A549 (cell line): ENCODE measurements around the gene ATG4D. TPM values are rescaled to one million over a fixed set of nuclear protein-coding genes. Genes with fewer than 3 reads are reported as not detected.

Experiments used
- ATAC-seq, 2 experiments: fragments of 200-7000 bp in 1 of 2; fragments of >200 bp in 1 of 2; cut with Nextera tagmentation in 1 of 2; cut with Tn5 transposase in 1 of 2; 3 replicates each; pipeline versions ENCODE4 v1.8.0 to v1.9.1; 2018 to 2020; ENCODE audit warnings: mild to moderate bottlenecking in 1 of 2, moderate library complexity in 1 of 2
- CTCF ChIA-PET: fragments of 300-600 bp; sonication (Branson Sonifier 250); formaldehyde crosslinking; extraction: SDS; loops from one replicate; lab custom pipeline; 2021; ENCODE audit warnings: antibody characterized with exemption, inconsistent platforms; lab: Yijun Ruan, JAX
- POLR2A ChIA-PET: fragments of 350-600 bp; formaldehyde crosslinking; extraction: SDS; loops from one replicate; lab custom pipeline; 2021; ENCODE audit warnings: antibody characterized with exemption, inconsistent platforms; lab: Yijun Ruan, JAX
- DNase-seq, 2 experiments: peaks; one replicate each; pipeline versions ENCODE4 v3.0.0 to v3.0.0-alpha.2; 2011 to 2016; ENCODE audit warnings: low read depth in 1 of 2, low spot score in 1 of 2
- FAIRE-seq: peaks from 2 replicates; lab custom pipeline; 2011; peaks lifted over from hg19 to GRCh38; lab: Jason Lieb, UNC
- H3K27ac ChIP-seq, 2 experiments: fragments of >200 bp; sonication (Bioruptor Twin); formaldehyde crosslinking; 3 replicates each; pipeline ENCODE4 v1.5.1; 2016 to 2017
- H3K4me1 ChIP-seq: fragments of >200 bp; sonication (Bioruptor Twin); formaldehyde crosslinking; 3 replicates; pipeline ENCODE4 v1.6.1; 2016
- H3K4me2 ChIP-seq: fragments of >200 bp; sonication (Bioruptor Twin); formaldehyde crosslinking; 3 replicates; pipeline ENCODE4 v1.6.1; 2016
- H3K4me3 ChIP-seq: fragments of >200 bp; sonication (Bioruptor Twin); formaldehyde crosslinking; 3 replicates; pipeline ENCODE4 v1.5.1; 2016
- H3K9me3 ChIP-seq: fragments of >200 bp; sonication (Bioruptor Twin); formaldehyde crosslinking; 3 replicates; pipeline ENCODE4 v1.6.1; 2016
- ATOH8 ChIP-seq: fragments of 250-450 bp; sonication (Bioruptor Pico); IDR thresholded peaks from 2 replicates; pipeline ENCODE4 v1.5.0; 2020; ENCODE audit warnings: low read depth, mild to moderate bottlenecking, moderate library complexity
- BCL3 ChIP-seq: fragments of >200 bp; sonication (Bioruptor Twin); formaldehyde crosslinking; IDR thresholded peaks from 3 replicates; pipeline ENCODE4 v1.6.1; 2016
- CBX2 ChIP-seq: fragments of 200-600 bp; sonication (generic); IDR thresholded peaks from 2 replicates; pipeline ENCODE4 v1.6.1; 2016; ENCODE audit warnings: low read depth, mild to moderate bottlenecking, borderline replicate concordance
- FOSL2 ChIP-seq, 2 experiments: fragments of 450-650 bp in 1 of 2; fragments of >200 bp in 1 of 2; sonication (Bioruptor Twin) in 1 of 2; formaldehyde crosslinking; IDR thresholded peaks; 2 replicates each; pipeline versions ENCODE4 v1.5.0 to v1.6.1; 2016 to 2020; ENCODE audit warnings: mild to moderate bottlenecking in 1 of 2, moderate library complexity in 1 of 2
- FOXS1 ChIP-seq: fragments of 250-450 bp; sonication (Bioruptor Pico); IDR thresholded peaks from 2 replicates; pipeline ENCODE4 v1.5.0; 2020; ENCODE audit warnings: mild to moderate bottlenecking, moderate library complexity
- GATA3 ChIP-seq: IDR thresholded peaks from 2 replicates; pipeline ENCODE4 v1.6.1; 2012; ENCODE audit warnings: borderline replicate concordance
- HOXA7 ChIP-seq: fragments of 250-450 bp; sonication (Bioruptor Pico); IDR thresholded peaks from 2 replicates; pipeline ENCODE4 v1.5.0; 2020; ENCODE audit warnings: mild to moderate bottlenecking, moderate library complexity
- JUN ChIP-seq, 2 experiments: fragments of >200 bp; sonication (Bioruptor Twin); formaldehyde crosslinking; IDR thresholded peaks; 2 replicates in 1 of 2; 3 replicates in 1 of 2; pipeline ENCODE4 v1.6.1; 2016 to 2017
- KDM5A ChIP-seq: fragments of 200-600 bp; sonication (generic); IDR thresholded peaks from 2 replicates; pipeline ENCODE4 v1.6.1; 2016; ENCODE audit warnings: antibody characterized with exemption, mild to moderate bottlenecking
- MAZ ChIP-seq: fragments of 150-350 bp; IDR thresholded peaks from 2 replicates; pipeline ENCODE4 v1.6.1; 2014; ENCODE audit warnings: antibody characterized with exemption, low read depth, low read length, borderline replicate concordance
- NFE2L2 ChIP-seq: fragments of 150-350 bp; conservative IDR thresholded peaks from 2 replicates; pipeline ENCODE4 v1.6.1; 2014; ENCODE audit warnings: low read length
- PHF8 ChIP-seq: fragments of 200-600 bp; sonication (generic); IDR thresholded peaks from 2 replicates; pipeline ENCODE4 v1.6.1; 2016; ENCODE audit warnings: low read depth, mild to moderate bottlenecking, antibody characterized with exemption, moderate library complexity, borderline replicate concordance
- POLR2A ChIP-seq: IDR thresholded peaks from 2 replicates; pipeline ENCODE4 v1.6.1; 2012; ENCODE audit warnings: mild to moderate bottlenecking, low read length
- RARB ChIP-seq: fragments of 250-450 bp; sonication (Bioruptor Pico); IDR thresholded peaks from 2 replicates; pipeline ENCODE4 v1.8.0; 2021; ENCODE audit warnings: mild to moderate bottlenecking, moderate library complexity
- RCOR1 ChIP-seq: fragments of 150-350 bp; IDR thresholded peaks from 2 replicates; pipeline ENCODE4 v1.6.1; 2014; ENCODE audit warnings: antibody characterized with exemption, low read length, low read depth
- RFX5 ChIP-seq: fragments of 450-650 bp; IDR thresholded peaks from 2 replicates; pipeline ENCODE4 v1.7.1; 2014; ENCODE audit warnings: antibody characterized with exemption, mild to moderate bottlenecking, moderate library complexity
- SMC3 ChIP-seq: fragments of >200 bp; sonication (Bioruptor Twin); formaldehyde crosslinking; IDR thresholded peaks from 3 replicates; pipeline ENCODE4 v1.6.1; 2018; ENCODE audit warnings: inconsistent platforms
- USF2 ChIP-seq: fragments of 450-650 bp; IDR thresholded peaks from 2 replicates; pipeline ENCODE4 v1.6.1; 2014; ENCODE audit warnings: antibody characterized with exemption
- ZSCAN20 ChIP-seq: fragments of 250-450 bp; sonication (Bioruptor Pico); IDR thresholded peaks from 2 replicates; pipeline ENCODE4 v1.8.0; 2022; ENCODE audit warnings: mild to moderate bottlenecking, moderate library complexity
- WGBS: methylation state at CpG from one replicate; pipeline ENCODE4 v1.1.6; 2017; ENCODE audit errors: missing lambda C conversion rate; 5-methylcytosine and 5-hydroxymethylcytosine counted together
- polyA minus RNA-seq: library from RNA; depleted of rRNA, polyadenylated mRNA; stranded (reverse); fragments of >200 nt; gene quantifications from 2 replicates; pipeline ENCODE4 v1.2.3, GENCODE V29; 2011; rRNA and poly(A)+ RNA removed
- polyA plus RNA-seq, 4 experiments: library from polyadenylated mRNA; depleted of rRNA in 3 of 4; stranded (reverse); fragments of >200 nt; fragmentation: RNase III in 1 of 4; extraction: RNeasy Plus Mini Kit Qiagen cat#74134 plus additional on column Dnase treatment in 1 of 4; gene quantifications; 2 replicates in 3 of 4; 3 replicates in 1 of 4; pipeline ENCODE4 v1.2.3, GENCODE V29; 2011 to 2017

The ATG4D gene
- polyA plus RNA-seq (2011; rRNA removed) (6.9 and 7.3 TPM in 2 replicates), polyA plus RNA-seq (2017; fragmentation: RNase III; extraction: RNeasy Plus Mini Kit Qiagen cat#74134 plus additional on column Dnase treatment) (10.4 to 12.4 TPM (median 10.7 TPM) in 3 replicates), polyA minus RNA-seq (10.8 and 14.9 TPM in 2 replicates)
- 17.8 and 24.2 TPM in 2 replicates for polyA plus RNA-seq (2012; cell fraction: cytosol; rRNA removed)
- polyA plus RNA-seq (2012; cell fraction: nucleus; rRNA removed), result 69.2 and 76.8 TPM in 2 replicates

- TF ChIP-seq KDM5A, result 0 out of 2 replicates have a peak, but pooled peaks have one; percentile 33
- peak; percentile 61; the same call in 1 of the 3 replicates for TF ChIP-seq BCL3
- TF ChIP-seq JUN (IDR thresholded peaks at IDR 0.05), result peak in 1 of 2 experiments; percentile 62; a peak in 1 of 5 replicates
- TF ChIP-seq RFX5, result no peak
- peak; percentile 79 for TF ChIP-seq POLR2A
- no peak for TF ChIP-seq FOXS1 (CRISPR knock-in tag)
- peak; percentile 76; the same call in 1 of the 2 replicates for TF ChIP-seq PHF8
- TF ChIP-seq, all 56 proteins: peak for 5
- FAIRE-seq, result no peak
Measured at GRCh38 chr19:10543420-10544241, at the start of gene ATG4D. TSS of gene ATG4D (plus strand) at chr19:10543904. CDS start at chr19:10544091, 187 bp downstream.

GRCh38 chr19:10497371-10497770, 46.3 kb upstream of the ATG4D start:
- Histone ChIP-seq H3K4me2 (no peak overlapping the region), H3K4me1 (peaks cover 16% of the 10 kb centered on the region), H3K4me3 (no peak overlapping the region), H3K27ac (no peak overlapping the region), H3K9me3 (no peaks in the 10 kb centered on the region)
- FAIRE-seq, result no peak
- DNase-seq, result no peak
- WGBS, result 95% methylated on average over 4 of the region's 4 CpGs
- ChIA-PET CTCF (interaction anchor here (0.6 to 2.0 kb wide), 4 partner anchors 8 to 198 kb away, joined by 3 to 7 read pairs (median 4); no protein-coding TSS in a partner anchor), POLR2A (no interaction called here)
- TF ChIP-seq USF2 (no peak), FOSL2 (IDR thresholded peaks at IDR 0.05) (no peak), FOSL2 (CRISPR knock-in tag; IDR thresholded peaks at IDR 0.05) (no peak), NFE2L2 (no peak), FOXS1 (CRISPR knock-in tag) (no peak), RCOR1 (no peak), BCL3 (no peak), GATA3 (no peak), CBX2 (no peak), ATOH8 (CRISPR knock-in tag) (no peak), HOXA7 (CRISPR knock-in tag) (no peak), ZSCAN20 (no peak), MAZ (no peak), SMC3 (no peak), RARB (CRISPR knock-in tag) (no peak)
- ATAC-seq, result no peak

More at GRCh38 chr19:10543420-10544241, at the start of gene ATG4D:
- POLR2A ChIA-PET, result interaction anchor here (0.5 to 0.7 kb wide), 2 partner anchors 9 to 101 kb away, joined by 3 to 5 read pairs; no protein-coding TSS in a partner anchor
- DNase-seq (peak; percentile 60 to 88), ATAC-seq (peak; percentile 89 to 90)
- Histone ChIP-seq H3K4me2 (peak within 1 kb of the TSS; percentile 66), H3K4me1 (peaks cover 6% of the 10 kb centered on the region; the same call in 2 of the 3 replicates), H3K27ac (peak within 1 kb of the TSS; percentile 91 to 99), H3K9me3 (no peaks in the 10 kb centered on the region), H3K4me3 (peak within 1 kb of the TSS; percentile 94)
- CTCF ChIA-PET, result interaction anchor here (1.4 to 2.8 kb wide), 3 partner anchors 25 to 173 kb away, joined by 3 to 10 read pairs (median 9); partner anchors contain the start of genes CDKN2D and DNM2
- WGBS, result 21% methylated on average over 2 of the region's 79 CpGs
